Activated CD4-positive, alpha-beta memory T cell treated with anti-CD3 and anti-CD28 coated beads, Interleukin-2, amount 10 ng/mL, durations not matched to agents 7 days and 5 days (primary cell): Measurements from ENCODE around the gene NDST1. TPM values are rescaled to one million over a fixed set of nuclear protein-coding genes. Genes with fewer than 3 reads are reported as not detected.

Experiments
- CTCF ChIA-PET: fragments of 350-600 bp; sonication (Branson Sonifier 250); formaldehyde crosslinking; loops from one replicate; lab custom pipeline; 2021; ENCODE audit warnings: antibody characterized with exemption, inconsistent platforms; lab: Charles Lee
- POLR2A ChIA-PET: fragments of 350-600 bp; sonication (Branson Sonifier 250); formaldehyde crosslinking; loops from one replicate; lab custom pipeline; 2021; ENCODE audit warnings: antibody characterized with exemption; lab: Charles Lee
- DNase-seq: peaks from one replicate; pipeline ENCODE4 v3.0.0-alpha.2; 2020
- H3K27ac Mint-ChIP-seq: one replicate; pipeline ENCODE4 v1.8.0; 2021; ENCODE audit warnings: mild to moderate bottlenecking, mixed read lengths
- H3K27me3 Mint-ChIP-seq: one replicate; pipeline ENCODE4 v1.8.0; 2021; ENCODE audit warnings: mixed read lengths
- H3K36me3 Mint-ChIP-seq: one replicate; pipeline ENCODE4 v1.8.0; 2021; ENCODE audit warnings: low read depth, mixed read lengths
- H3K4me1 Mint-ChIP-seq: one replicate; pipeline ENCODE4 v1.8.0; 2021; ENCODE audit warnings: mixed read lengths
- H3K4me3 Mint-ChIP-seq: one replicate; pipeline ENCODE4 v1.8.0; 2021; ENCODE audit warnings: mild to moderate bottlenecking, mixed read lengths
- H3K9me3 Mint-ChIP-seq: one replicate; pipeline ENCODE4 v1.8.0; 2021; ENCODE audit warnings: mixed read lengths
- total RNA-seq, 2 experiments: library from RNA; stranded (reverse); gene quantifications; one replicate each; pipeline ENCODE4 v1.2.3, GENCODE V29; 2021

NDST1 gene
- total RNA-seq, 2 experiments from 2014 or later = 0.13 to 0.18 TPM

GRCh38 chr5:150503977-150504620 lies 3.8 kb upstream of the NDST1 start:
- Mint-ChIP-seq H3K9me3 (no peaks in the 10 kb centered on the region), H3K27ac (no peak overlapping the region), H3K4me1 (no peaks in the 10 kb centered on the region), H3K36me3 (no peaks in the 10 kb centered on the region), H3K27me3 (no peaks in the 10 kb centered on the region), H3K4me3 (no peak overlapping the region)
- POLR2A ChIA-PET = no interaction called here
- CTCF ChIA-PET = no interaction called here
- no peak for DNase-seq

GRCh38 chr5:150505041-150505511 lies 2.9 kb upstream of the NDST1 start:
- Mint-ChIP-seq H3K4me1 (no peaks in the 10 kb centered on the region), H3K4me3 (no peak overlapping the region), H3K9me3 (no peaks in the 10 kb centered on the region), H3K27me3 (no peaks in the 10 kb centered on the region), H3K36me3 (no peaks in the 10 kb centered on the region), H3K27ac (no peak overlapping the region)
- DNase-seq = no peak
- POLR2A ChIA-PET = no interaction called here
- CTCF ChIA-PET = no interaction called here

GRCh38 chr5:150505816-150506215 lies 2.1 kb upstream of the NDST1 start:
- POLR2A ChIA-PET = no interaction called here

DNA sequence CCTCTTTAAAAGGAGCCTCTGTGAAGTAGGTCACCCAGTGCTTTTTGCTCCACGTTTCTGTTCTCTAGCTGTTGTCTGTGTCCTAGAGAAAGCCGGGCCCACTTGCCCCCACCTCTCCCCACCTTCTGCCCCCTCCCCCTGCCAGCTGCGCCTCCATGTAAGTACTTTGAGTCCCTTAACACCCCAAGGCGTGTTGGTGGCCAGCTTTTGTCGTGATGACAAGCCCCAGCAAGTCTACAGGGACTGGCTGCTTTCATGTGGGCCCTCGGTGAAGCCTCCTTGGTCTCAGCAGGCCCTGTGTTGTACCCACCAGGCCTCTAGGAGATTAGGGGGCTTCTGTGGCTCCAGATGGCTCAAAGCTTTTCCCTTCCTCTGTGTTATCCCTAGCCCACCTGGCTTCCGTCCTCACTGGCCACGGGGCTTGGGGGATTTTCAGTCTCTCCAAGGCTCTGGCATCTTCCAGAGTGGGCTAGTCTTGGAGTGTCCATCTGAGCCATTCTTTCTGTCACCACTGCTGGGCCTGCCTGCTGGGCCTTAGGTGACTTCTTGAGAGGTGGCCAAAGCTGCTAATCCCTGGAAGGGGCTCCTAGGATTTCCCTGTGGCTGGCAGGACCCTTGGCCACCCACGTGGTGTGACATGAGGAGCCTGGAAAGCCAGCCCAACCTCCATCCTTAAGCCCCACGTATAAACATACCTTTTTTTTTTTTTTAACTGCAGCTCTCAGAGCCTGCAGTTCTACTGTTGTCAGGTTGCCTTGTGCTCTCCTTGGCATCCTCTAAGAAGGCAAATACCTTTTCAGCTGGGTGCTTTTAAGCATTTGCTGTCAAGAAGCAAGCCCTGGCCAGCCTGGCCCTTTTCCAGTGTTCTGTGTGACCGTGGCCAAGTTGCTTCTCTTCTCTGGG lies 1.1 kb upstream of the NDST1 start:
- ChIA-PET CTCF (no interaction called here), POLR2A (no interaction called here)
- no peaks in the 10 kb centered on the region for H3K4me1 Mint-ChIP-seq
- no peaks in the 10 kb centered on the region for H3K36me3 Mint-ChIP-seq
- DNase-seq = no peak
- no peak overlapping the region for H3K4me3 Mint-ChIP-seq
- no peaks in the 10 kb centered on the region for H3K27me3 Mint-ChIP-seq
- no peaks in the 10 kb centered on the region for H3K9me3 Mint-ChIP-seq
- no peak overlapping the region for H3K27ac Mint-ChIP-seq

More at GRCh38 chr5:150505816-150506215, 2.1 kb upstream of the NDST1 start:
- Mint-ChIP-seq H3K27ac (no peak overlapping the region), H3K9me3 (no peaks in the 10 kb centered on the region), H3K4me1 (no peaks in the 10 kb centered on the region), H3K4me3 (no peak overlapping the region), H3K36me3 (no peaks in the 10 kb centered on the region), H3K27me3 (no peaks in the 10 kb centered on the region)
- no peak for DNase-seq
- CTCF ChIA-PET = no interaction called here

DNA sequence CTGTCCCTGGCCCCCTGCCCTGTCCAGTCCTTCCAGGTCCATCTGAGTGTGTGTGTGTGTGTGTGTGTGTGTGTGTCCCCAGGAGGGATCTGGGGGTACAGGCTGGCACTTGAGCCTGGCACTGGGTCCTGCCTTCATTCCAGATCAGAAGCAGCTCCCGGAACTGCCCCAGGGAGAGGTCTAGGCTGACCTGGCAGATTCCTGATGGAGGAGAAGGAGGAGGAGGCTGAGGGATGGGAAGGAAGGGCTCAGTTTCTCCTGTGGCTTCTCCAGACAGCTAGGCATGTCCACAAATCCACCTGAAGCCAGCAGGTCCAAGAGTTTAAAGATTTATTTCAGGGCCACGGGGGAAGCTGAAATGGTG lies 328 bp downstream of the NDST1 start:
- no peak for DNase-seq
- Mint-ChIP-seq H3K4me3 (no peak overlapping the region), H3K27me3 (no peaks in the 10 kb centered on the region), H3K9me3 (no peaks in the 10 kb centered on the region), H3K4me1 (no peaks in the 10 kb centered on the region), H3K27ac (no peak overlapping the region), H3K36me3 (no peaks in the 10 kb centered on the region)
- POLR2A ChIA-PET = no interaction called here
- CTCF ChIA-PET = no interaction called here

DNA sequence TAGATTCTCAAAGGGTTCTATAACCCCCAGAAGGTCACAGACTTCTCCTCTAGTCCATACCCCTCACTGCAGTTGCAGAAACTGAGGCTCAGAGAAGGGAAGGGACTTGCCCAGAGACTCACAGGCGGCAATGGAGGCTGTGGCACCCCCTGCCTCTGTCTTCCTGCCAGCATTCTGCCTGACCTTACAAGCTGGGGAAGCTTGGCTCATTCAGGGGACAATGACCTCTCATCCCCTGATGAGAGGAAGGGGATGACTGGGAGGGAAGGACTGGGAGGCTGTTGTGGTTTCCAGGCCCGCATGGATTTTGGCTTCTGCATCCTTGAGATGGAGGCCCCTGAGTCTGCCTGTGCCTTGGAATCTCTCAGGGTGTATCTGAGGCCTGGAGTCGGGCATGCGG lies 897 bp downstream of the NDST1 start:
- H3K4me3 Mint-ChIP-seq = no peak overlapping the region
- no peak overlapping the region for H3K27ac Mint-ChIP-seq
- DNase-seq = no peak
- POLR2A ChIA-PET = no interaction called here
- H3K9me3 Mint-ChIP-seq = no peaks in the 10 kb centered on the region
- CTCF ChIA-PET = no interaction called here
- no peaks in the 10 kb centered on the region for H3K4me1 Mint-ChIP-seq
- no peaks in the 10 kb centered on the region for H3K36me3 Mint-ChIP-seq
- H3K27me3 Mint-ChIP-seq = no peaks in the 10 kb centered on the region

- POLR2A ChIA-PET = no interaction called here
- H3K36me3 Mint-ChIP-seq = no peaks in the 10 kb centered on the region
Measured at GRCh38 chr5:150509992-150510391, 2.1 kb downstream of the NDST1 start.

DNA sequence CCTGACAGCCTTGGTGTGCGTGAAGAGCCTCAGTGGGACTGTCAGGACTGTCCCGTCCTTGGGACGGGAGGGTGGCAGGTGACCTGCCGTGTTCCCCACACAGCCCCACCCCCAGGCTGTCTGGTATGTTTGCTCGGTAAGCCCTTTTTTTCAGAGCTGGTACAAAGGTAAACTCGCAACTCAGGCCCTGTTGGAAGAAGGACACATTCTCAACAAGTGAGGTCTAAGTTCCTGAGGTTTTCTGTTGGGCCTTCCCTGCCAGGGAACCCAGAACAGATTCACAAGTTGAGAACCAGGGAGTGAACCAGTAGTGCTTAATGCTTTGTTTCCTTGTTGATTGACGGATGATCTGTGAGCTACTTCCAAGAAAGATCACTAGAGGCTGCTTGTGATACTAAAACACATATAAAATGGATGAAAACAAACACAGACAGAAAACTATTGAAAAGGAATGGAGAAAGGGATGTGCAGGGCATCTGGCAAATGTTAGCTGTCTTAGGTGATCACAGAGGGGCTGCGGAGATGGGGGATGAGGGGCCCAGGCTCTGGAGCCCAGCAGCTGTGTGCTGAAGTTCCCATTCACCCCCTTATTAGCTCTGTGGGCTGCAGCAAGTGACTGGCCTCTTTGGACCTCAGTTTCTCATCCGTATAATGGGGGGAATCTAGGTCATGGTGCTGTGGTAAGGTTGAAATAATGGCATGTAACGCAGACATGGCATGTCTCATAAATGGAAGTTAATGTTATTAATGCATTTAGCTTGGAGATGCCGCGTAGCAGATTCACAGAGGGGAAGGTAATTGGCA lies 2.7 kb downstream of the NDST1 start:
- DNase-seq = no peak
- ChIA-PET CTCF (no interaction called here), POLR2A (no interaction called here)
- Mint-ChIP-seq H3K27ac (no peak overlapping the region), H3K36me3 (no peaks in the 10 kb centered on the region), H3K27me3 (no peaks in the 10 kb centered on the region), H3K4me3 (no peak overlapping the region), H3K4me1 (no peaks in the 10 kb centered on the region), H3K9me3 (no peaks in the 10 kb centered on the region)

More at GRCh38 chr5:150509992-150510391, 2.1 kb downstream of the NDST1 start:
- H3K9me3 Mint-ChIP-seq = no peaks in the 10 kb centered on the region
- no peak for DNase-seq
- no peaks in the 10 kb centered on the region for H3K4me1 Mint-ChIP-seq
- no peaks in the 10 kb centered on the region for H3K27me3 Mint-ChIP-seq
- CTCF ChIA-PET = no interaction called here
- H3K27ac Mint-ChIP-seq = no peak overlapping the region
- no peak overlapping the region for H3K4me3 Mint-ChIP-seq

- no peaks in the 10 kb centered on the region for H3K36me3 Mint-ChIP-seq
- H3K9me3 Mint-ChIP-seq = no peaks in the 10 kb centered on the region
- POLR2A ChIA-PET = no interaction called here
- no peak for DNase-seq
- CTCF ChIA-PET = no interaction called here
- no peak overlapping the region for H3K27ac Mint-ChIP-seq
- no peak overlapping the region for H3K4me3 Mint-ChIP-seq
- no peaks in the 10 kb centered on the region for H3K4me1 Mint-ChIP-seq
- no peaks in the 10 kb centered on the region for H3K27me3 Mint-ChIP-seq
Measured at GRCh38 chr5:150511578-150512367, 3.8 kb downstream of the NDST1 start.

GRCh38 chr5:150512368-150512747 lies 4.4 kb downstream of the NDST1 start:
- Mint-ChIP-seq H3K27ac (no peak overlapping the region), H3K36me3 (no peaks in the 10 kb centered on the region), H3K4me3 (no peak overlapping the region), H3K4me1 (no peaks in the 10 kb centered on the region), H3K27me3 (no peaks in the 10 kb centered on the region), H3K9me3 (no peaks in the 10 kb centered on the region)
- CTCF ChIA-PET = no interaction called here
- no peak for DNase-seq
- POLR2A ChIA-PET = no interaction called here

- Mint-ChIP-seq H3K27me3 (no peaks in the 10 kb centered on the region), H3K4me3 (no peak overlapping the region), H3K36me3 (no peaks in the 10 kb centered on the region), H3K9me3 (no peaks in the 10 kb centered on the region), H3K4me1 (no peaks in the 10 kb centered on the region), H3K27ac (no peak overlapping the region)
- POLR2A ChIA-PET = no interaction called here
- DNase-seq = no peak
- CTCF ChIA-PET = interaction anchor here (0.7 kb wide), 1 partner anchor 25 kb away, joined by 3 read pairs; no protein-coding TSS in a partner anchor
Measured at GRCh38 chr5:150513375-150514309, 5.7 kb downstream of the NDST1 start.

DNA sequence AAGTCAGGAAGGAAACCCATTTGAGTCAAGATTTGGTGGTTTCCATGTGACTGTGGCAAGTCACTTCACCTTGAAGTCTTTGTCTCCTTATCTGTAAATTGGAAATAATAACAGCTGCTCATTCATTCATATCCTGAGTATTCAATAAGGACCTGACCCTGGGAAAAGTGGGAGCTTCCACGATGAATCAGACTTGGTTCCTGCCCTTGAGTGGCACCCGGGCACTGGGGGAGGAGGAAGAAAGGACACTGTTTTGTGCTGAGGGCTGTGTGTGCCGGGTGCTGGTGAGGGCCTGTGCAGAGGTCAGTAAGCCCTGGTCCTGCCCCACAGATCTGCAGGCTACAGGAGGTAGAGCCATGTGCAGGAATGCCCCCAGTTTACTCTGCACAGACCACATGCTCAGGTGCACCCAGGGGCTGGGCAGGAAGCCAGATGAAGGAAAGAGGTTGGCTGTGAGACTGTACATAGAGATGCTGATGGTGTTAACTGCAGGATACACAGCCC lies 6.8 kb downstream of the NDST1 start:
- no peak overlapping the region for H3K4me3 Mint-ChIP-seq
- ChIA-PET POLR2A (no interaction called here), CTCF (no interaction called here)
- no peaks in the 10 kb centered on the region for H3K4me1 Mint-ChIP-seq
- no peak overlapping the region for H3K27ac Mint-ChIP-seq
- no peaks in the 10 kb centered on the region for H3K36me3 Mint-ChIP-seq
- no peak for DNase-seq
- no peaks in the 10 kb centered on the region for H3K27me3 Mint-ChIP-seq
- no peaks in the 10 kb centered on the region for H3K9me3 Mint-ChIP-seq
